Natural killer cell (primary cell): Measurements from ENCODE around the gene SKAP1. TPM values are rescaled to one million over a fixed set of nuclear protein-coding genes. Genes with fewer than 3 reads are reported as not detected.
A peak's percentile ranks its signal among the peaks of the same experiment; 100 is the strongest.

Experiments used
- ATAC-seq, 3 donors: fragments of 150-1000 bp in 2 of 3; fragments of 200-7000 bp in 1 of 3; cut with Tn5 transposase; 1 replicate in 1 of 3; 2 replicates in 2 of 3; pipeline ENCODE4 v1.10.0; 2021; ENCODE audit warnings: mild to moderate bottlenecking in 2 of 3, moderate library complexity in 2 of 3
- DNase-seq, 2 donors: peaks; one replicate each; pipeline versions ENCODE4 v3.0.0 to v3.0.0-alpha.2; 2013 to 2021; ENCODE audit warnings: mixed read lengths in 1 of 2
- H3K27ac ChIP-seq: one replicate; pipeline ENCODE4 v1.5.1; 2013; ENCODE audit warnings: mild to moderate bottlenecking, low read length
- H3K27me3 ChIP-seq: one replicate; pipeline ENCODE4 v1.6.1; 2013; ENCODE audit warnings: low read length; ENCODE audit not compliant: control insufficient read depth, insufficient read depth
- H3K36me3 ChIP-seq: one replicate; pipeline ENCODE4 v1.6.1; 2013; ENCODE audit warnings: low read length; ENCODE audit not compliant: control insufficient read depth, insufficient read depth
- H3K4me1 ChIP-seq: one replicate; pipeline ENCODE4 v1.6.1; 2013; ENCODE audit warnings: low read length; ENCODE audit not compliant: control insufficient read depth, insufficient read depth
- H3K4me3 ChIP-seq: one replicate; pipeline ENCODE4 v1.5.1; 2013; ENCODE audit warnings: low read length
- H3K9me3 ChIP-seq: one replicate; pipeline ENCODE4 v1.6.1; 2013; ENCODE audit warnings: low read length; ENCODE audit not compliant: control insufficient read depth, insufficient read depth
- H3K27ac Mint-ChIP-seq, 2 donors: one replicate each; pipeline ENCODE4 v1.8.0; 2022; ENCODE audit warnings: mild to moderate bottlenecking in 2 of 2, mixed read lengths in 2 of 2, moderate library complexity in 1 of 2
- H3K27me3 Mint-ChIP-seq, 2 donors: one replicate each; pipeline ENCODE4 v1.8.0; 2022; ENCODE audit warnings: low read depth in 2 of 2, mixed read lengths in 2 of 2
- H3K36me3 Mint-ChIP-seq: one replicate; pipeline ENCODE4 v1.8.0; 2022; ENCODE audit warnings: mixed read lengths
- H3K4me1 Mint-ChIP-seq, 2 donors: one replicate each; pipeline ENCODE4 v1.8.0; 2022; ENCODE audit warnings: mixed read lengths in 2 of 2
- H3K4me3 Mint-ChIP-seq: one replicate; pipeline ENCODE4 v1.8.0; 2022; ENCODE audit warnings: mild to moderate bottlenecking, moderate library complexity, mixed read lengths
- H3K9me3 Mint-ChIP-seq, 2 donors: one replicate each; pipeline ENCODE4 v1.8.0; 2022; ENCODE audit warnings: mixed read lengths in 2 of 2
- WGBS: methylation state at CpG from one replicate; pipeline ENCODE4 v1.1.7; 2013; ENCODE audit warnings: missing lambda C conversion rate; ENCODE audit not compliant: insufficient coverage; 5-methylcytosine and 5-hydroxymethylcytosine counted together
- intact Hi-C: fragments of 100-400 bp; cut with micrococcal nuclease; formaldehyde crosslinking; loops from one replicate; pipeline ENCODE4 v1.14.2; 2022
- total RNA-seq, 4 donors: library from RNA; stranded (reverse); fragments of 120-200 nt in 1 of 4; gene quantifications; one replicate each; pipeline versions ENCODE4 v1.2.3 to v1.2.4, GENCODE V29; 2013 to 2022
- TF ChIP-seq, protein P1 (sequence below): fragments of 200-600 bp; IDR thresholded peaks from one replicate; pipeline ENCODE4 v1.8.0; 2022; ENCODE audit warnings: antibody characterized with exemption

Gene SKAP1
- total RNA-seq, 3 donors from 2014 or later (not counting 1 experiment from before 2014, with no cell fraction given), result 168 to 227 (median 190) TPM

DNA sequence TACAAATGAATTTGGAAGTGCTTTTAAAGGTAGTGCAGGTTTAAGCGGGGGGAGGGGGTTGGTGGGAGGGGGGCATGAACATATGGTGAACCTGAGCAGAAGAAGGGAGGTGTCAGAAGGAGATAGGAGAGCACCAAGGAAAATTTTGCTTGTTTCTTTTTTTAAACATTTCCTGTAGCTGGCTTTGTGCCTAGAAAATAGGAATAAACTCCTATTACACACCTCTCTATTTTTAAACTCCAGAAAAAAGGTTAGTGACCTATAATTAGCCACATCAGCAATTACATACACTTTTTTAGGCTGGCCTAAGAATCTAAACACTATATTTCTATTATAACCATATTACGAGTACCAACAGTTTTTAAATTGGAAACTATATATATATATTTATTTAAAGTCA is 159.1 kb downstream of the SKAP1 start:
- TF ChIP-seq, protein P1, sequence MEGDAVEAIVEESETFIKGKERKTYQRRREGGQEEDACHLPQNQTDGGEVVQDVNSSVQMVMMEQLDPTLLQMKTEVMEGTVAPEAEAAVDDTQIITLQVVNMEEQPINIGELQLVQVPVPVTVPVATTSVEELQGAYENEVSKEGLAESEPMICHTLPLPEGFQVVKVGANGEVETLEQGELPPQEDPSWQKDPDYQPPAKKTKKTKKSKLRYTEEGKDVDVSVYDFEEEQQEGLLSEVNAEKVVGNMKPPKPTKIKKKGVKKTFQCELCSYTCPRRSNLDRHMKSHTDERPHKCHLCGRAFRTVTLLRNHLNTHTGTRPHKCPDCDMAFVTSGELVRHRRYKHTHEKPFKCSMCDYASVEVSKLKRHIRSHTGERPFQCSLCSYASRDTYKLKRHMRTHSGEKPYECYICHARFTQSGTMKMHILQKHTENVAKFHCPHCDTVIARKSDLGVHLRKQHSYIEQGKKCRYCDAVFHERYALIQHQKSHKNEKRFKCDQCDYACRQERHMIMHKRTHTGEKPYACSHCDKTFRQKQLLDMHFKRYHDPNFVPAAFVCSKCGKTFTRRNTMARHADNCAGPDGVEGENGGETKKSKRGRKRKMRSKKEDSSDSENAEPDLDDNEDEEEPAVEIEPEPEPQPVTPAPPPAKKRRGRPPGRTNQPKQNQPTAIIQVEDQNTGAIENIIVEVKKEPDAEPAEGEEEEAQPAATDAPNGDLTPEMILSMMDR, result no peak
- ATAC-seq, result no peak
- no peak overlapping the region for H3K27ac ChIP-seq
- 88% methylated on average over 1 of the region's 2 CpGs for WGBS
- no peaks in the 10 kb centered on the region for H3K9me3 ChIP-seq
- no peak overlapping the region for H3K4me3 ChIP-seq
- H3K27me3 ChIP-seq, result no peaks in the 10 kb centered on the region
- Mint-ChIP-seq H3K9me3 (no peaks in the 10 kb centered on the region), H3K4me1 (peaks cover 24 to 29% of the 10 kb centered on the region in 2 donors), H3K36me3 (no peaks in the 10 kb centered on the region), H3K4me3 (no peak overlapping the region), H3K27ac (no peak overlapping the region), H3K27me3 (no peaks in the 10 kb centered on the region)
- no peak for DNase-seq
- no peaks in the 10 kb centered on the region for H3K4me1 ChIP-seq
- peaks cover 2% of the 10 kb centered on the region for H3K36me3 ChIP-seq
- intact Hi-C loops, result no loop called here

DNA sequence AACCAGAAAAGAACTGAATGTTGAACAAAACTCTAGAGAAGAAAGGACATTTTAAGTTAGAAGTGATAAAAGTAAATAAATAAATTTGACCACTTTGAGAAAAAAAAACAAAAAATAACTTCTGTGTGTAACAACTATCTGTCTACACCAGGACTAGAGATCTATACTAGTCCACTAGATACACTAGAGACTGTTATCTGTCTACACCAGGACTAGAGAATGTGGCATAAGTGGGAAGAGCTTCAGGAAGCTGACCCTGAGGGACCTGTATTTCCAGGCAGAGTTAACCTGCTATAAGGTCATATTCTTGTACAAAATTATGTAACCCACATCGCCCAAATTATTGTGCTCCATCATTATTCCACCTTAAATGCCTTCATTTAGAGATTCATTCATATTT is 160.8 kb downstream of the SKAP1 start:
- Mint-ChIP-seq H3K9me3 (no peaks in the 10 kb centered on the region), H3K4me1 (peaks cover 32 to 33% of the 10 kb centered on the region in 2 donors), H3K36me3 (no peaks in the 10 kb centered on the region), H3K27me3 (no peaks in the 10 kb centered on the region), H3K27ac (no peak overlapping the region), H3K4me3 (no peak overlapping the region)
- Histone ChIP-seq H3K4me1 (peaks cover 10% of the 10 kb centered on the region), H3K36me3 (peaks cover 2% of the 10 kb centered on the region), H3K4me3 (no peak overlapping the region), H3K9me3 (no peaks in the 10 kb centered on the region), H3K27me3 (no peaks in the 10 kb centered on the region), H3K27ac (no peak overlapping the region)
- intact Hi-C loops, result loop anchor here (10.0 kb wide), 1 partner anchor 176 kb away; no protein-coding TSS in a partner anchor
- DNase-seq (no peak), ATAC-seq (no peak)
- no CpG with 5 or more reads among the region's 1 CpG for WGBS
- TF ChIP-seq, protein P1, result no peak

DNA sequence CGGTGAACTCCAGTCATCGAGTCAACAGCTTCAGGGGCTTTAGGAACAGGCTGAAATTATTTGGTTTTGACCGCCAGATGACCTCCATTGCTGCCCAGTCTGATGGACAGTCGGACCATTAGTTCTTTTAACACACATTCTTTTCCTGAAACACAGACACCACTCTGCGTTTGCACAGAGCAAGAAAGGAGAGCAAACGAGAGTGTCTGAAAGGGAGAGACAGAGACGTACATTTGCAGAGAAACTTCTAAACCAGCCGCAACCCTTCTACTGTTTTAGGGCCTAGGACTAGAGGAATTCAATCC is 166.3 kb downstream of the SKAP1 start:
- peaks cover 43 to 62% of the 10 kb centered on the region in 2 donors for H3K4me1 Mint-ChIP-seq
- intact Hi-C loops, result loop anchor here (5.0 to 10.0 kb wide), 2 partner anchors 181 to 329 kb away; partner anchors contain the start of genes HOXB3 and HOXB5

More for the DNA sequence above, 166.3 kb downstream of the SKAP1 start:
- Mint-ChIP-seq H3K9me3 (no peaks in the 10 kb centered on the region), H3K4me3 (no peak overlapping the region), H3K27ac (peak overlapping the region; percentile 34 to 67), H3K27me3 (no peaks in the 10 kb centered on the region), H3K36me3 (no peaks in the 10 kb centered on the region)
- H3K4me1 ChIP-seq, result peaks cover 10% of the 10 kb centered on the region
- 98% methylated on average over 8 of the region's 8 CpGs for WGBS
- peaks cover 10% of the 10 kb centered on the region for H3K36me3 ChIP-seq
- DNase-seq (no peak), ATAC-seq (no peak)
- H3K4me3 ChIP-seq, result no peak overlapping the region
- no peaks in the 10 kb centered on the region for H3K27me3 ChIP-seq
- no peaks in the 10 kb centered on the region for H3K9me3 ChIP-seq
- no peak overlapping the region for H3K27ac ChIP-seq
- TF ChIP-seq, protein P1, result no peak
